ENCODE measurements around the gene ARHGAP23.
A peak's percentile ranks its signal among the peaks of the same experiment; 100 is the strongest.

The ARHGAP23 gene

DNA sequence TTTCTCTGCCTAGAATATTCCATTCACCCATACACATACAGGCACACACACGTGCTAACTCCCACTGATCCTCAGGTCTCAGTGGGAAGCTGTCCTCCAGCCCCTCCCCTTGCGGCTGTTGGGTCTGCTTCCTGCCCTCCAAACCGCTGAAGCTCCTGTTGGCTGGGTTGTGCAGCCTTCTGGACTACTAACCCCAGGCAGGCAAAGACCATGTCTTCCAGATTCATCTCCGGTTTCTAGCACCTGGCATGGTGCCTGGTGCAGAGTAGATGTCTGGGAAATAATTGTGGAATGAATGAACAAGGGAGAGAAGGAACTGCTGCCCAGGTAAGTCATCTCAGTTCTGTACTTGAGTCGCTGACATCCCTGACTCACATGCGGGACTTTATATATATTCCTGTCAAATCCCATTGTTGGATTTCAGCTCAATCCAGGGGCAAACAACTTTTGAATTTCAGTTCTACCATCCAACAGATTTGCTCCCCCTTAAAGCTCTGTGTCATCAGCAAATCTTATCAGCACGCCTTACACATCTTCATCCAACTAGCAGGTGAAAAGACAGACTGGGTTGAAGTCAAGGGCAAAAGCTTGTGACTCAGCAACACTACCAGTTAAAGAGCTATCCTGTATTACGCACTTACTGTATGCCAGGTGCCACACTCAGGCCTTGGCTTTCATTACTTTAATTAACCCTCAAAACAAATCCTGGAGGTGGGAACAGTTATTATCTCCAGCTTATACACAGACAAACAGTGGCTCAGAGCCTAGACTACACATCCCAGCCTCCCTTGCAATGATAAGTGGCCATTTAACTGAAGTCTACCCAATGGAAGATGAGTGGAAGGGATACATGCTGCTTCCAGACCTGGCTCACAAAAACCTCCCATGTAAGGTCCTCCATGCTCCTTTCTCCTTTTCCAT, 126.4 kb downstream of the ARHGAP23 start:
- peak; percentile 92 for DNase-seq

DNA sequence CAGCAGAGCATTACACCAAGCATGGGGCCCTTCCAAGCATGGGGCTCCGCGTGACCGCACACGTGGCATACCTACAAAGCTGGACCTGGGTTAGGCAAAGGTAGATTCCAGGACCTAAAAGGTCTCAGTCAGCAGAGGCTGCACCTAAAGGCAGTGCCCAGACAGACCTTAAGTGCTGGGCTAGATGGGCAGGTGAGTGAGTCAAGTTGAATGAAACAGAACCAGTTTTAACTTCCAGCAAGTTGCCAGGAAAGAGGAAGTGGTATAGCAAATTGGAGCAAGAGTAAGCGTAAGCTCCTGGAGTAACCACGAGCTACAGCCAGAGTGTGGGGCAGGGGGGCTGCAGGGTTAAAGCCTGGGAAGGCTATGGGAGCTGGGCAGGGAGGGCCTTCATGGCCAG, 128.0 kb downstream of the ARHGAP23 start:
- no peak for DNase-seq

- DNase-seq, result no peak
These were observed 129.1 kb downstream of the ARHGAP23 start for GRCh38 chr17:38557396-38557795.

DNA sequence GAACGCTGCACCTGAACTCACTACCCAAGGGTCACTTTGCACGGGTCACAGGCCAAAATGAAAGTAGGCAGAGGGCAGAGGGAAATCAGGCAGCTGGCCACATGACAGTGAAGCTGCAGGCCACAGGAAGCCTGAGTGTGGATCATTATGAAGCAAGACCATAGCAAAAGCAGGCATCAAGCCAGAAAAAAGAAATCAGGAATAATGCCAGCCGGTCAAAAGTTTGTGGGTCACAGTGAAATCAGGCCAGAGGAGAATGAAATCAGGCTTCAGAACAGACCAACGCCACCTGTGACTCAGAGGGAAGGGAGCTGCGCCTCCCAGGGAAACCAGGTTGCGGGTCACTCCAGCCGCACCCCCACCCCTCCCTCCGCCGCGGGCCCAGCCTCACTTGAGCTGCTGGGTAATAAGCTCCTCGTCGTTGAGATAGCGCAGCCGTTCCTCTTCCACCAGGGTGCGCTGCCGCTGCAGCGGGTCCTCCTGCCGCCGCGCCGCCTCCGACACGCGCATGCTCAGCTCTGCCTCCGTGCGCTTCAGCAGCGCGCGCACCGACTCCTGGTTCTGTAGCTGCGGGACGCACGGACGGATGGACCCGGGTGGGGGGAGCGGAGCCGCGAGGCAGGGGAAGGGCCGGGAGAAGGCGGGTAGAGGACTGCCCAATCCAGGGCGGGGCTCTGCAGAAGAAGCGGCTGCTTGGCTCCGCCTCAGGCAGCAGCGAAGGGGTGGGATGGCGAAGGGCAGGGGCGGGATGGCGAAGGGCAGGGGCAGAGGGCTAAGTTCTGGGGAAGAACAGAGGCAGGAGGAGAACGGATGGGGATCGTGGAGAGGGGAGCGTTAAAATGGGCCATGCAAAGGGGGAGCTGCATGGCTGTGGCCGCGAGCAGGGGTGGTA, 129.8 kb downstream of the ARHGAP23 start:
- peak; percentile 99 for DNase-seq

DNA sequence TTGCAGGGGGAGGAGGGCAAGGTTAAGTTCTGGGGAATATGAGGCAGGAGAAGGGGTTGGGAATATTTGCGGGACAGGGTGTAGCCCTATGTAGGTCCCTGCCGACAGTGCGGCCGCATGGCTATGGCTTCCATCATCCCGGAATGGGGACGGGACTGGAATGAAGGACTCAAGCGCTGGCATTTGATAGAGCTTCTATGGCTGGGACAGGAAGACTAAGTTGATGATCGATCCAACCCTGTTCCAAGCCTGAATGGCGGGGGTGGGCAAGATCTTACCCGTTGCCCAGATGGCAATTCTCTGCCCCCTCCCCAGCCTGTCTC, 130.4 kb downstream of the ARHGAP23 start:
- no peak for DNase-seq

- peak; percentile 99 for DNase-seq
These were observed 131.0 kb downstream of the ARHGAP23 start for GRCh38 chr17:38559051-38559879.

GRCh38 chr17:38559880-38560230, 131.6 kb downstream of the ARHGAP23 start:
- DNase-seq, result peak; percentile 55

DNA sequence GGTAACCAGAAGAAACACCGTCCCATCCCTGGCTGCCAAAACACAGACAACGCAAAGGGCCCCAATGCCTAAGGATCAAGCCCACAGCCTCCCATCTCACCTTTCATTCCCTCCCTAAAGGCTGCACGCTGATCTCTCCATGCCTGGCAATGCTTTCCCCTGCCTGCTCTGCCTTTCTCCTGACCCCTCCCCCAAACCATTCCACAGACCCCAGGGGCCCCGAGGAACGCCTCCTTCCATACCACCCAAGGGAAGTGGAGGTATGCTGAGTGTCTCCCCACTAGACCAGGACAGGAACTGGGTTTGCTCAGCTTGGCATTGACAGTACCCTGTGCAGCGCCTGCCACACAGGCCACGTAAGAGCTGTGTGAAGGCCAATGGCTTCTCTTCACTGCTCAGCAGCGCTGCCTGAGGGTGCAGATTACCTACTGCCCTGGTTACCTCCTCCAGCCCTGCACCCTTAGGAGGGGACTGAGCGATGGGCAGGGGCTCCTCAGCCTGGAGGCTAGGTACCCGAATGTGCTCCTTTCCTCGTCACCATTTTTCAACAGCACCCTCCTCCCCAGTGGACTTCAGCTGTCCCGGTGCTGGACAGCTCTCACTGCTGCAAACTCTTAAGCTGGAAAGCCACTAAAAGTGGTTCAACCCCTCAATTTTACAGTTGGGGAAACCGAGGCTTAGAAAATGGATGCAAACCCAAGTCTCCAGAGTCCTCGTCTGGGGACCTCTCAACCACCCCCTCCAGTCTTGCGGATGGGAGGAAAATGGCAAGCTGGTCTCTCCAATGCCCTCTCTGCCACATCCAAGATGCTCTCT, 132.4 kb downstream of the ARHGAP23 start:
- no peak for DNase-seq

DNA sequence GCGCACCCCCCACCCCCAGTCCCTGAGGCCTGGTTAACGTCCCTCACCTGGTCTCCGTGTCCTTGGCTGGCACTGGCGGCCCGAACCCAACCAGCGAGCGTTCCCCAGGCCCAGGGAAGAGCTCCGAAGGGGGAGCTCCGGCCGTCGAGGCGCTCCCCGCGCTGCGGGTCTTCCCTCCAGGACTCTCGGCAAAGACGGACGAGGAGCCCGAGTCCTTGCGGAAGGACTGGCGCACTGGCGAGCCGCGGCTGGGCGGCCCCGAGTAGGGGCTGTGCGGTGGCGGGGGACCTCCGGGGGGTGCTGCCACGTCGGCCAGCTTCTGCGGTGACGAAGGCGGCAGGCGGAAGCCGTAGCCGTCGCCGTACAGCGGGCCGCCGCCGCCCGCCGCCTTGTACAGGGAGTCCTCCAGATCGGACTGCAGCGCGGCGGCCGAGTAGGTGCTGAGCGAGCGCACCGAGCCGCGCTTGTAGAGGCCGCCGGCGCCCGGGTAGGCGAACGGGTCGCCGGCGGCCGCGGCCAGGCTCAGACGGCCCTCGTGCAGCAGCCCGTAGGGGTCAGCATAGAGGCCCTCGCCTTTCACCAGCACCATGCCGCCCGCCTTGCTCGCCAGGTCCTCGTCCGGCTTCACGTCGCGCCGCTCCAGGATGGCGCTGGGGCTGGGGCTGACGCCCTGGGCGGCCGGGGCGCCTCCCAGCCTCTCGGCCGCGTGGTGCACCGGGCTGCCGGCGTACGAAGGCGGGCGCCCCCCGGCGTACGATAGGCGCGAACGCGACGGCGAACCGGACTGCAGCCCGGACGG, 133.4 kb downstream of the ARHGAP23 start:
- DNase-seq, result no peak

Measured in NCI-H69 (cell line).